ENCODE data around the gene SIX3. TPM values are rescaled to one million over a fixed set of nuclear protein-coding genes. Genes with fewer than 3 reads are reported as not detected.

SIX3 gene
- total RNA-seq, 1 experiment from 2014 or later: 13.2 TPM

DNA sequence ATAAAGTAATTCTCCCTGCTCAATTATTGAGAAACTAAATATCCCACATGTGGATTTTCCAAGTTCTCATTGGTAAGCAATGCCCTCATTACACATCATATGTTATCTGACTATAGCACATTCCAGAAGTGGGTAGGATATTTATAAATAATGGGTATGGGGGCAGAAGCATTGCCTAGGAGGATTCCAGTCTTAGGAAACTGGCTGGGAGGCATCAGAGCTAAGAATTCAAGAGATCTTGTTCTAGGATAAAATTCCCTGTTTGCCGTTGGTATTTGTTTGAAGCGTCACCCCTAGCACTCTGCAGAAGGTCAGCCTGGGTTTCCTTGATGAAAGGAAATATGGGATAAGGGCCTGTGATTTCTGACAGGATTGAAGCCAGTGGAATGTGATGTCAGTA lies 47.7 kb downstream of the SIX3 start (continued):
- no peak for TF ChIP-seq STAT6 (CRISPR knock-in tag; conservative IDR thresholded peaks at IDR 0.05; ENCODE audit: low read depth)
- TF ChIP-seq ZNF671 (CRISPR knock-in tag; IDR thresholded peaks at IDR 0.05): no peak
- TF ChIP-seq PRRX2 (CRISPR knock-in tag; IDR thresholded peaks at IDR 0.05): no peak

DNA sequence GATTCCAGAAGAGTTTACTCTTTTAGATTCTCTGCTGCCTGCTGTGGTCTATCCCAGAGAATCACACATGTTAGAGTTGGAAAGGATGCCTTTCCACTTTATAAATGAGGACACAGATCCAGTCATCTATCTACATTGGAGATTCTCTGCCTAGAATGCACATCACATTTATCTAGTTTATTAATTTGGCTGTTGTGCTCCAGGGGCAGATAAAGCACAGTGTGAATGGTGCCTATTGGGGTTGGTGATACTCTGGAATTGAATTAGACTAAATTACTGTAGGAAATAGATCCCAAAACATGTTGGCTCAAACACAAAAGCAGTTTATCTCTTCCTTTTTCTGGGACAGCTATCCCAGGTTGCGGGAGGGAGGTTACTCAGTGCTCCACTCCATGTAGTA lies 52.9 kb downstream of the SIX3 start:
- Mint-ChIP-seq H3K27ac (no peak overlapping the region), H3K27me3 (ENCODE audit: low read depth) (peaks cover 65% of the 10 kb centered on the region), H3K4me1 (no peaks in the 10 kb centered on the region), H3K4me3 (no peak overlapping the region), H3K36me3 (0 out of 2 replicates have a peak, but pooled peaks cover 2% of the 10 kb centered on the region), H3K9me3 (peaks cover 6% of the 10 kb centered on the region)
- ATAC-seq (no peak), DNase-seq (ENCODE audit: low spot score) (no peak)
- ChIA-PET POLR2A (no interaction called here), CTCF (no interaction called here)
- TF ChIP-seq MYBL2 (CRISPR knock-in tag; IDR thresholded peaks at IDR 0.05) (no peak), ZSCAN18 (CRISPR knock-in tag; IDR thresholded peaks at IDR 0.05) (no peak), SMAD3 (CRISPR knock-in tag; IDR thresholded peaks at IDR 0.05; ENCODE audit: borderline replicate concordance) (no peak), OVOL2 (CRISPR knock-in tag; IDR thresholded peaks at IDR 0.05; ENCODE audit: borderline replicate concordance) (no peak), ZNF512 (CRISPR knock-in tag; IDR thresholded peaks at IDR 0.05; ENCODE audit: borderline replicate concordance) (no peak), ZNF121 (CRISPR knock-in tag; IDR thresholded peaks at IDR 0.05) (no peak), ESRRA (CRISPR knock-in tag; IDR thresholded peaks at IDR 0.05; ENCODE audit: borderline replicate concordance) (no peak), EMX1 (CRISPR knock-in tag; IDR thresholded peaks at IDR 0.05) (no peak), ZNF317 (CRISPR knock-in tag; IDR thresholded peaks at IDR 0.05; ENCODE audit: borderline replicate concordance, low read depth) (no peak), FOXK1 (CRISPR knock-in tag; IDR thresholded peaks at IDR 0.05) (no peak), E2F5 (CRISPR knock-in tag; IDR thresholded peaks at IDR 0.05) (no peak), AR (CRISPR knock-in tag; IDR thresholded peaks at IDR 0.05) (no peak), PRRX2 (CRISPR knock-in tag; IDR thresholded peaks at IDR 0.05) (no peak), NR1H2 (CRISPR knock-in tag; IDR thresholded peaks at IDR 0.05) (no peak), JUN (CRISPR knock-in tag; IDR thresholded peaks at IDR 0.05) (no peak), GRHL2 (CRISPR knock-in tag; IDR thresholded peaks at IDR 0.05; ENCODE audit: insufficient replicate concordance, severe bottlenecking) (no peak)
- TF ChIP-seq, protein P1, sequence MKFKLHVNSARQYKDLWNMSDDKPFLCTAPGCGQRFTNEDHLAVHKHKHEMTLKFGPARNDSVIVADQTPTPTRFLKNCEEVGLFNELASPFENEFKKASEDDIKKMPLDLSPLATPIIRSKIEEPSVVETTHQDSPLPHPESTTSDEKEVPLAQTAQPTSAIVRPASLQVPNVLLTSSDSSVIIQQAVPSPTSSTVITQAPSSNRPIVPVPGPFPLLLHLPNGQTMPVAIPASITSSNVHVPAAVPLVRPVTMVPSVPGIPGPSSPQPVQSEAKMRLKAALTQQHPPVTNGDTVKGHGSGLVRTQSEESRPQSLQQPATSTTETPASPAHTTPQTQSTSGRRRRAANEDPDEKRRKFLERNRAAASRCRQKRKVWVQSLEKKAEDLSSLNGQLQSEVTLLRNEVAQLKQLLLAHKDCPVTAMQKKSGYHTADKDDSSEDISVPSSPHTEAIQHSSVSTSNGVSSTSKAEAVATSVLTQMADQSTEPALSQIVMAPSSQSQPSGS (CRISPR knock-in tag; IDR thresholded peaks at IDR 0.05; ENCODE audit: borderline replicate concordance, low read depth): no peak
- TF ChIP-seq, protein P2, sequence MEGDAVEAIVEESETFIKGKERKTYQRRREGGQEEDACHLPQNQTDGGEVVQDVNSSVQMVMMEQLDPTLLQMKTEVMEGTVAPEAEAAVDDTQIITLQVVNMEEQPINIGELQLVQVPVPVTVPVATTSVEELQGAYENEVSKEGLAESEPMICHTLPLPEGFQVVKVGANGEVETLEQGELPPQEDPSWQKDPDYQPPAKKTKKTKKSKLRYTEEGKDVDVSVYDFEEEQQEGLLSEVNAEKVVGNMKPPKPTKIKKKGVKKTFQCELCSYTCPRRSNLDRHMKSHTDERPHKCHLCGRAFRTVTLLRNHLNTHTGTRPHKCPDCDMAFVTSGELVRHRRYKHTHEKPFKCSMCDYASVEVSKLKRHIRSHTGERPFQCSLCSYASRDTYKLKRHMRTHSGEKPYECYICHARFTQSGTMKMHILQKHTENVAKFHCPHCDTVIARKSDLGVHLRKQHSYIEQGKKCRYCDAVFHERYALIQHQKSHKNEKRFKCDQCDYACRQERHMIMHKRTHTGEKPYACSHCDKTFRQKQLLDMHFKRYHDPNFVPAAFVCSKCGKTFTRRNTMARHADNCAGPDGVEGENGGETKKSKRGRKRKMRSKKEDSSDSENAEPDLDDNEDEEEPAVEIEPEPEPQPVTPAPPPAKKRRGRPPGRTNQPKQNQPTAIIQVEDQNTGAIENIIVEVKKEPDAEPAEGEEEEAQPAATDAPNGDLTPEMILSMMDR (IDR thresholded peaks at IDR 0.05): no peak
- TF ChIP-seq, protein P3, sequence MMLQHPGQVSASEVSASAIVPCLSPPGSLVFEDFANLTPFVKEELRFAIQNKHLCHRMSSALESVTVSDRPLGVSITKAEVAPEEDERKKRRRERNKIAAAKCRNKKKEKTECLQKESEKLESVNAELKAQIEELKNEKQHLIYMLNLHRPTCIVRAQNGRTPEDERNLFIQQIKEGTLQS (CRISPR knock-in tag; conservative IDR thresholded peaks at IDR 0.05): no peak
- TF ChIP-seq, protein P4, sequence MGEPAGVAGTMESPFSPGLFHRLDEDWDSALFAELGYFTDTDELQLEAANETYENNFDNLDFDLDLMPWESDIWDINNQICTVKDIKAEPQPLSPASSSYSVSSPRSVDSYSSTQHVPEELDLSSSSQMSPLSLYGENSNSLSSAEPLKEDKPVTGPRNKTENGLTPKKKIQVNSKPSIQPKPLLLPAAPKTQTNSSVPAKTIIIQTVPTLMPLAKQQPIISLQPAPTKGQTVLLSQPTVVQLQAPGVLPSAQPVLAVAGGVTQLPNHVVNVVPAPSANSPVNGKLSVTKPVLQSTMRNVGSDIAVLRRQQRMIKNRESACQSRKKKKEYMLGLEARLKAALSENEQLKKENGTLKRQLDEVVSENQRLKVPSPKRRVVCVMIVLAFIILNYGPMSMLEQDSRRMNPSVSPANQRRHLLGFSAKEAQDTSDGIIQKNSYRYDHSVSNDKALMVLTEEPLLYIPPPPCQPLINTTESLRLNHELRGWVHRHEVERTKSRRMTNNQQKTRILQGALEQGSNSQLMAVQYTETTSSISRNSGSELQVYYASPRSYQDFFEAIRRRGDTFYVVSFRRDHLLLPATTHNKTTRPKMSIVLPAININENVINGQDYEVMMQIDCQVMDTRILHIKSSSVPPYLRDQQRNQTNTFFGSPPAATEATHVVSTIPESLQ (CRISPR knock-in tag; IDR thresholded peaks at IDR 0.05): no peak
